AG04449 (cell line): ENCODE results near the gene TXNRD2.
"Not testable (repeated sequence)": the region's sequence is repeated elsewhere in the genome, so short reads cannot be mapped to it uniquely, and the experiment has no call there.

Experiments
- CTCF ChIA-PET: fragments of 350-600 bp; formaldehyde crosslinking; extraction: SDS; loops from one replicate; lab custom pipeline; 2021; ENCODE audit warnings: antibody characterized with exemption; lab: Yijun Ruan, JAX
- POLR2A ChIA-PET: fragments of 400-600, 350-600 bp; formaldehyde crosslinking; extraction: SDS; loops from one replicate; lab custom pipeline; 2020; ENCODE audit warnings: antibody characterized with exemption, inconsistent platforms; lab: Yijun Ruan, JAX
- DNase-seq: peaks from one replicate; pipeline ENCODE4 v3.0.0-alpha.2; 2010; ENCODE audit warnings: low read depth, low spot score
- H3K4me3 ChIP-seq: 2 replicates; pipeline ENCODE4 v1.5.1; 2011; ENCODE audit warnings: low read depth, mild to moderate bottlenecking, control low read depth, low read length
- TF ChIP-seq, protein P1 (sequence below): IDR thresholded peaks from one replicate; pipeline ENCODE4 v1.5.1; 2011; ENCODE audit warnings: mild to moderate bottlenecking, moderate library complexity, low read length, control low read depth, inconsistent platforms; ENCODE audit not compliant: insufficient read depth; ENCODE audit errors: missing control alignments

The TXNRD2 gene

DNA sequence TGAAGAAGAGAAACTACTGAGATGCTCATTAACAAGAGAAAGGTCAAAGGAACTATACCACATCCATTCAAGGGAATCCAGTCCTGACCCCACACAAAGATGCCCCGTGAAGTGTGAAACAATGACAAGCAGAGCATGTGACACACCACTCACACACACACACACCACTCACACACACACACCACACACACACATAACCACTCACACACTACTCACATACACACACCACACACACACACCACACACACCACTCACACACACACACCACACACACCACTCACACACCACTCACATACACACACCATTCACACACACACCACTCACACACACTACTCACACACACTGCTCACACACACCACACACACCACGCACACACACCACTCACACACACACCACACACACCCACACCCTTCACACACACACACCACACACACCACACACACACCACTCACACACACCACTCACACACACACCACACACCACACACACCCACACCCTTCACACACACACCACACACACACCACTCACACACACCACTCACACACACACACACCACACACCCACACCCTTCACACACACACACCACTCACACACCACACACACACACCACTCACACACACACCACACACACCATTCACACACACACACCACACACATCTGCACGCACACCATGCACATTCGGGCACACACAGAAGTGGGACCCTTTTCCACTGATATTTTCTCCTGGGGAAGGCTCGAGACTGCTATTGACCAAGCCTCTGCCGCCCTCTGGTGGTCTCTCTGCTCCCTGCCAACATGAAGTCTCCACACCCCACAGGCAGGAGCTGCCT is 32.1 kb downstream of the TXNRD2 start:
- ChIA-PET POLR2A (interaction anchor here (1.0 kb wide), 1 partner anchor 179 kb away, joined by 7 read pairs; no protein-coding TSS in a partner anchor), CTCF (interaction anchor here (0.6 to 11.5 kb wide), 39 partner anchors 8 to 277 kb away, joined by 3 to 444 read pairs (median 4); no protein-coding TSS in a partner anchor)
- TF ChIP-seq, protein P1, sequence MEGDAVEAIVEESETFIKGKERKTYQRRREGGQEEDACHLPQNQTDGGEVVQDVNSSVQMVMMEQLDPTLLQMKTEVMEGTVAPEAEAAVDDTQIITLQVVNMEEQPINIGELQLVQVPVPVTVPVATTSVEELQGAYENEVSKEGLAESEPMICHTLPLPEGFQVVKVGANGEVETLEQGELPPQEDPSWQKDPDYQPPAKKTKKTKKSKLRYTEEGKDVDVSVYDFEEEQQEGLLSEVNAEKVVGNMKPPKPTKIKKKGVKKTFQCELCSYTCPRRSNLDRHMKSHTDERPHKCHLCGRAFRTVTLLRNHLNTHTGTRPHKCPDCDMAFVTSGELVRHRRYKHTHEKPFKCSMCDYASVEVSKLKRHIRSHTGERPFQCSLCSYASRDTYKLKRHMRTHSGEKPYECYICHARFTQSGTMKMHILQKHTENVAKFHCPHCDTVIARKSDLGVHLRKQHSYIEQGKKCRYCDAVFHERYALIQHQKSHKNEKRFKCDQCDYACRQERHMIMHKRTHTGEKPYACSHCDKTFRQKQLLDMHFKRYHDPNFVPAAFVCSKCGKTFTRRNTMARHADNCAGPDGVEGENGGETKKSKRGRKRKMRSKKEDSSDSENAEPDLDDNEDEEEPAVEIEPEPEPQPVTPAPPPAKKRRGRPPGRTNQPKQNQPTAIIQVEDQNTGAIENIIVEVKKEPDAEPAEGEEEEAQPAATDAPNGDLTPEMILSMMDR, result peak; percentile 89
- no peak overlapping the region for H3K4me3 ChIP-seq
- peak; percentile 5 for DNase-seq

- H3K4me3 ChIP-seq, POLR2A ChIA-PET, DNase-seq: not testable (repeated sequence)
- CTCF ChIA-PET, result interaction anchor here (1.4 kb wide), 1 partner anchor 177 kb away, joined by 23 read pairs; no protein-coding TSS in a partner anchor
These were observed 33.7 kb downstream of the TXNRD2 start for GRCh38 chr22:19907902-19908301.

DNA sequence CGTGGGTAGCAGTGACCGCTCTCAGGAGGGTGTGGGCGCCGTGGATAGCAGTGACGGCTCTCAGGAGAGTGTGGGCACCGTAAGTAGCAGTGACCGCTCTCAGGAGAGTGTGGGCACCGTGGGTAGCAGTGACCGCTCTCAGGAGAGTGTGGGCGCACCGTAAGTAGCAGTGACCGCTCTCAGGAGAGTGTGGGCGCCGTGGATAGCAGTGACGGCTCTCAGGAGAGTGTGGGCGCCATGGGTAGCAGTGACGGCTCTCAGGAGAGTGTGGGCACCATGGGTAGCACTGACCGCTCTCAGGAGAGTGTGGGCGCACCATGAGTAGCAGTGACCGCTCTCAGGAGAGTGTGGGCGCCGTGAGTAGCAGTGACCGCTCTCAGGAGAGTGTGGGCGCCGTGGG is 34.8 kb downstream of the TXNRD2 start:
- H3K4me3 ChIP-seq, POLR2A ChIA-PET, DNase-seq: not testable (repeated sequence)
- CTCF ChIA-PET, result interaction anchor here (1.5 to 8.3 kb wide), 2 partner anchors 9 to 175 kb away, joined by 5 to 125 read pairs; no protein-coding TSS in a partner anchor

GRCh38 chr22:19905347-19906276 is 36.0 kb downstream of the TXNRD2 start:
- no peak for DNase-seq
- TF ChIP-seq, protein P1, result no peak
- POLR2A ChIA-PET, result interaction anchor here (0.7 kb wide), 1 partner anchor 174 kb away, joined by 4 read pairs; no protein-coding TSS in a partner anchor
- H3K4me3 ChIP-seq, result no peak overlapping the region
- CTCF ChIA-PET, result interaction anchor here (0.9 to 9.7 kb wide), 4 partner anchors 7 to 174 kb away, joined by 3 to 125 read pairs (median 40); no protein-coding TSS in a partner anchor

DNA sequence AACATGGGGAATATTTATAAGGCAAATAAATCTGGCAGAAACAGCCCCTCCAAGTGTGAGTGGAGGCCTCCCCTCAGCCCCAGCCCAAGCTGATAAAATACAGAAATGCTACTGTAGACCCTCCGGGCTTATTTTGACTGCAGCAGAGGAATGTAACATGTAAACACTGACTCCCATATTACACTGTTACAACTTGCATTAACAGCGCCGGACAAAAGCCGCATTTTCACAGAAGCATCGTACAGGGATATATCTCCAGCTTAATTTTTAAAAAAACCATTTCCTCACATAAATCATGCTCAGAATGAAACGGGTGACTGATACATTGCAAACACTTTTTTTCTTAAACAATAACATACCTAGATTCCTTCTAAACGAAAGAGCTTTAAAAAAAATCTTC is 36.7 kb downstream of the TXNRD2 start:
- TF ChIP-seq, protein P1, result no peak
- POLR2A ChIA-PET, result no interaction called here
- no peak overlapping the region for H3K4me3 ChIP-seq
- CTCF ChIA-PET, result interaction anchor here (0.8 to 9.7 kb wide), 6 partner anchors 8 to 173 kb away, joined by 3 to 125 read pairs (median 4); no protein-coding TSS in a partner anchor
- no peak for DNase-seq

GRCh38 chr22:19904174-19904856 is 37.3 kb downstream of the TXNRD2 start:
- POLR2A ChIA-PET, result no interaction called here
- H3K4me3 ChIP-seq, result no peak overlapping the region
- CTCF ChIA-PET, result interaction anchor here (0.8 to 9.7 kb wide), 6 partner anchors 9 to 172 kb away, joined by 3 to 125 read pairs (median 4); no protein-coding TSS in a partner anchor
- TF ChIP-seq, protein P1, result no peak
- no peak for DNase-seq
